Stomach (tissue), 9 donors: Measurements from ENCODE around the gene SRMS. TPM values are rescaled to one million over a fixed set of nuclear protein-coding genes. Genes with fewer than 3 reads are reported as not detected.

Experiments
- DNase-seq, 2 donors: peaks; one replicate each; pipeline versions ENCODE4 v3.0.0 to v3.0.0-alpha.2; 2013 to 2019
- H3K27ac ChIP-seq, 5 donors: fragments of 200-600 bp in 4 of 5; sonication (generic) in 4 of 5; one replicate each; pipeline ENCODE4 v1.5.1; 2013 to 2019; ENCODE audit warnings: mild to moderate bottlenecking in 1 of 5, moderate library complexity in 1 of 5
- H3K27me3 ChIP-seq, 3 donors: fragments of 200-600 bp; sonication (generic); one replicate each; pipeline ENCODE4 v1.5.1; 2017 to 2019; ENCODE audit warnings: mixed run types in 1 of 3
- H3K36me3 ChIP-seq, 4 donors: fragments of 200-600 bp; sonication (generic); 1 replicate in 3 of 4; 2 replicates in 1 of 4; pipeline ENCODE4 v1.5.1; 2016 to 2019
- H3K4me1 ChIP-seq, 4 donors: fragments of 200-600 bp; sonication (generic); one replicate each; pipeline ENCODE4 v1.5.1; 2016 to 2019
- H3K4me3 ChIP-seq, 4 donors: fragments of 200-600 bp; sonication (generic) in 3 of 4; one replicate each; pipeline ENCODE4 v1.5.1; 2016 to 2019; ENCODE audit warnings: mild to moderate bottlenecking in 1 of 4
- H3K9me3 ChIP-seq, 4 donors: fragments of 200-600 bp; sonication (generic); one replicate each; pipeline ENCODE4 v1.5.1; 2016 to 2019
- EP300 ChIP-seq: sonication (generic); formaldehyde crosslinking; IDR thresholded peaks from one replicate; pipeline ENCODE4 v1.6.1; 2017; ENCODE audit warnings: antibody characterized with exemption
- POLR2A ChIP-seq, 4 donors: fragments of 450-650 bp; IDR thresholded peaks; one replicate each; pipeline ENCODE4 v1.6.1; 2016; ENCODE audit warnings: antibody characterized with exemption in 4 of 4, control low read depth in 2 of 4, mild to moderate bottlenecking in 1 of 4, moderate library complexity in 1 of 4
- POLR2AphosphoS5 ChIP-seq, 3 donors: sonication (generic); formaldehyde crosslinking; IDR thresholded peaks; one replicate each; pipeline ENCODE4 v1.6.1; 2016; ENCODE audit warnings: antibody characterized with exemption in 3 of 3
- WGBS, 5 donors: extraction: QIAGEN DNeasy Blood & Tissue Kit in 3 of 5; methylation state at CpG; one replicate each; pipeline versions ENCODE4 v1.1.5 to v1.1.7; 2013 to 2018; 5-methylcytosine and 5-hydroxymethylcytosine counted together
- intact Hi-C: fragments of 100-400 bp; cut with DNase I; formaldehyde crosslinking; loops from one replicate; pipeline ENCODE4 v1.15.1; 2023; ENCODE audit warnings: low total_unique reads
- polyA plus RNA-seq, 3 donors: library from polyadenylated mRNA; stranded (reverse); fragments of 200-250 nt; gene quantifications; one replicate each; pipeline ENCODE4 v1.2.3, GENCODE V29; 2013
- total RNA-seq, 5 donors: library from RNA; depleted of rRNA; stranded (reverse); fragments of >200 nt; gene quantifications; one replicate each; pipeline versions ENCODE4 v1.1.0 to v1.2.3, GENCODE V29; 2014 to 2016
- TF ChIP-seq, protein P1 (sequence below), 7 experiments: fragments of 450-650 bp in 4 of 7; fragments of 200-600 bp in 3 of 7; sonication (generic) in 3 of 7; IDR thresholded peaks; one replicate each; pipeline ENCODE4 v1.5.1; 2016 to 2019; ENCODE audit warnings: antibody characterized with exemption in 7 of 7, control low read depth in 2 of 7, mild to moderate bottlenecking in 1 of 7
- donor health status: healthy with polysubstance abuse.
- donor health status: Bipolar disorder and iron deficiency.
- donor health status: healthy.

Gene SRMS
- total and polyA plus RNA-seq, 8 donors = 0.87 to 3.5 (median 2.1) TPM; not detected in 5

DNA sequence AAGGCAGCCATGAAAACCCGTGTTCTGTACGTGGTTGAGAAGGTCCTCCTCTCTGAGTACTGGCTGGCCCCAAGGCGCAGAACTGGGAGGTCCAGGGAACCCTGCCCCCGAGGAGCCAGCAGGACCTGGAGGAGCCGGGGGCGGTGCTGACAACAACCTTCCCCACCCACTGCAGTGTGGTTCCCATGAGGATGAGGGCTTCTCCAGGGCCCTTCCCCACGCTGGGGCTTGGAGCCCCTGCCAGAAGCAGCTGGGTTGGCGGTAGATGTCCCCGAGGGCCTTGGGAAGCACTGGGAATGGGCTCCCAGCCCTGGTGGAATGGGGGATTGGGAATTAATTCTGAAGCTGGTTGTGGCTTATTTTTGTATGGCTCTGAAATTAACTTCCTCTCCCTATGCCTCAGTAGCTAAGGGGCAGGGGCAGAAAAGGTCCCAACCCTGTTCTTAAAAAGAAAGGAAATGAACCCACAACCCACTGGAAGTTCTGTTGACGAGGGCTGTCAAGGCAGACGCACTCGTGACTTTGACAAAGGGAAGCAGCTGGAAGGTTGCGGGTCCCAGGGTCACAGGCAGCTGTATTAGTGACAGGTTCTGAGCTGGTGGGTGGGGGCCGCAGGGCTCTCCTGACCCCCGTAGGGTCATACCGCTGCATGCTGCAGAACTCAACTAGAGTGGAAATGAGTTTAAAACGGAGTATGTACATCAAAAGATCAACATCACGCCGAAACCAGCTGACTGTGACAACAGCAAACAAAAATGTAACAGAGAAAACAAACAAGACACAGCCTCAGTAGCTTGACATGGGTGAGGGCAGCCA is 40.4 kb upstream of the SRMS start:
- Histone ChIP-seq H3K9me3 (no peaks in the 10 kb centered on the region), H3K4me3 (no peak overlapping the region), H3K27ac (no peak overlapping the region), H3K4me1 (peaks cover 0 to 5% (median 0%) of the 10 kb centered on the region in 4 donors), H3K36me3 (peaks cover 31 to 63% (median 59%) of the 10 kb centered on the region in 4 donors), H3K27me3 (no peaks in the 10 kb centered on the region)
- TF ChIP-seq POLR2A (IDR thresholded peaks at IDR 0.05) = no peak
- TF ChIP-seq POLR2AphosphoS5 (IDR thresholded peaks at IDR 0.05) = no peak
- no peak for TF ChIP-seq EP300
- TF ChIP-seq, protein P1, sequence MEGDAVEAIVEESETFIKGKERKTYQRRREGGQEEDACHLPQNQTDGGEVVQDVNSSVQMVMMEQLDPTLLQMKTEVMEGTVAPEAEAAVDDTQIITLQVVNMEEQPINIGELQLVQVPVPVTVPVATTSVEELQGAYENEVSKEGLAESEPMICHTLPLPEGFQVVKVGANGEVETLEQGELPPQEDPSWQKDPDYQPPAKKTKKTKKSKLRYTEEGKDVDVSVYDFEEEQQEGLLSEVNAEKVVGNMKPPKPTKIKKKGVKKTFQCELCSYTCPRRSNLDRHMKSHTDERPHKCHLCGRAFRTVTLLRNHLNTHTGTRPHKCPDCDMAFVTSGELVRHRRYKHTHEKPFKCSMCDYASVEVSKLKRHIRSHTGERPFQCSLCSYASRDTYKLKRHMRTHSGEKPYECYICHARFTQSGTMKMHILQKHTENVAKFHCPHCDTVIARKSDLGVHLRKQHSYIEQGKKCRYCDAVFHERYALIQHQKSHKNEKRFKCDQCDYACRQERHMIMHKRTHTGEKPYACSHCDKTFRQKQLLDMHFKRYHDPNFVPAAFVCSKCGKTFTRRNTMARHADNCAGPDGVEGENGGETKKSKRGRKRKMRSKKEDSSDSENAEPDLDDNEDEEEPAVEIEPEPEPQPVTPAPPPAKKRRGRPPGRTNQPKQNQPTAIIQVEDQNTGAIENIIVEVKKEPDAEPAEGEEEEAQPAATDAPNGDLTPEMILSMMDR (IDR thresholded peaks at IDR 0.05) = no peak
- WGBS, 5 donors = 66 to 82% (median 69%) methylated on average over 16 to 19 of the region's 19 CpGs
- intact Hi-C loops = no loop called here
- peak in 1 of 2 donors; percentile 51 for DNase-seq

DNA sequence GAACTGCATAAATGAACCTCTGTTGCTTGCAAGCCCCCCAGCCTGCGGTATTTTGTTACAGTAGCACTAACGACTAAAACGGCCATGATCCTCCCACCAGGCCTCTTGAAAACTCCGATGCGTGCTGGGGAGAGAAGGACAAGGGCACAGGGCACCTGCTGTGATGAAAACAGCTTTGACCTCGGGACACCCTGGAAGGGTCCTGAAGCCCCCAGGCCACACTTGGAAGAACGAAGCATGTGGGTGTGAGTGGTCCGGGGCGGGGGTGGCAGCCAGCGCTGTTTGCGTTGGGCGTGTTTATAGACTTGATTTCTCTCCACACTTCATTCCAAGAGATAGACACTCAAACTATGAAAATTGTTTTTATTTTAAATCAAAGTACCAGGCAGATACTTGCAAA is 39.7 kb upstream of the SRMS start:
- H3K27ac ChIP-seq = no peak overlapping the region
- peaks cover 0 to 6% (median 0%) of the 10 kb centered on the region in 4 donors for H3K4me1 ChIP-seq
- peaks cover 24 to 55% (median 51%) of the 10 kb centered on the region in 4 donors for H3K36me3 ChIP-seq
- no peak overlapping the region for H3K4me3 ChIP-seq
- WGBS, 5 donors = 91 to 95% (median 91%) methylated on average over 12 of the region's 12 CpGs
- H3K9me3 ChIP-seq = no peaks in the 10 kb centered on the region
- no peak for DNase-seq
- no peaks in the 10 kb centered on the region for H3K27me3 ChIP-seq
- TF ChIP-seq POLR2A (IDR thresholded peaks at IDR 0.05) (no peak), POLR2AphosphoS5 (IDR thresholded peaks at IDR 0.05) (no peak), EP300 (no peak)
- TF ChIP-seq, protein P1 (IDR thresholded peaks at IDR 0.05) = no peak
- intact Hi-C loops = no loop called here

DNA sequence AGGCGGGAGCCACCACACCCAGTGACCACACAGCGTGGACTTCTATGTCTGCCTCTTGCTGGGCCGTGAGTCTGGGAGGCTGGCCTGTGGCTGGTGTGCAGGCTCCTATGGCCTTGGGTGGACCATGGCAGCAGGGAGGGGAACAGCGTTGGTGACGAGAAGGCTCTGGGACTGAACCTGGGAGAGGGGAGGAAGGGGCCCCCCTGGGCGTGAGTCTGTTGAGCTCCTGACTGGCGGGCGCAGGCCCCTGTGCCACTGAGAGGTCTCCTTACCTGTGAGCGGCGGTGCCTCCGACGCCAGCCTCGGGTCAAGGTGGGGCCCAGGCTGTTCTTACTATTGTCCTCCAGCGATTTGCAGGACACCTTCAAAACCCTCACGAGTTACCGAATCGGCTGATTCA is 39.2 kb upstream of the SRMS start:
- whole genome bisulfite sequencing, 5 donors = 86 to 94% (median 90%) methylated on average over 14 to 17 of the region's 17 CpGs
- peaks cover 0 to 6% (median 0%) of the 10 kb centered on the region in 4 donors for H3K4me1 ChIP-seq
- H3K27me3 ChIP-seq = no peaks in the 10 kb centered on the region
- TF ChIP-seq POLR2AphosphoS5 (IDR thresholded peaks at IDR 0.05) = no peak
- H3K9me3 ChIP-seq = no peaks in the 10 kb centered on the region
- intact Hi-C loops = no loop called here
- peaks cover 19 to 51% (median 47%) of the 10 kb centered on the region in 4 donors for H3K36me3 ChIP-seq
- no peak for DNase-seq
- no peak overlapping the region for H3K4me3 ChIP-seq
- H3K27ac ChIP-seq = no peak overlapping the region

DNA sequence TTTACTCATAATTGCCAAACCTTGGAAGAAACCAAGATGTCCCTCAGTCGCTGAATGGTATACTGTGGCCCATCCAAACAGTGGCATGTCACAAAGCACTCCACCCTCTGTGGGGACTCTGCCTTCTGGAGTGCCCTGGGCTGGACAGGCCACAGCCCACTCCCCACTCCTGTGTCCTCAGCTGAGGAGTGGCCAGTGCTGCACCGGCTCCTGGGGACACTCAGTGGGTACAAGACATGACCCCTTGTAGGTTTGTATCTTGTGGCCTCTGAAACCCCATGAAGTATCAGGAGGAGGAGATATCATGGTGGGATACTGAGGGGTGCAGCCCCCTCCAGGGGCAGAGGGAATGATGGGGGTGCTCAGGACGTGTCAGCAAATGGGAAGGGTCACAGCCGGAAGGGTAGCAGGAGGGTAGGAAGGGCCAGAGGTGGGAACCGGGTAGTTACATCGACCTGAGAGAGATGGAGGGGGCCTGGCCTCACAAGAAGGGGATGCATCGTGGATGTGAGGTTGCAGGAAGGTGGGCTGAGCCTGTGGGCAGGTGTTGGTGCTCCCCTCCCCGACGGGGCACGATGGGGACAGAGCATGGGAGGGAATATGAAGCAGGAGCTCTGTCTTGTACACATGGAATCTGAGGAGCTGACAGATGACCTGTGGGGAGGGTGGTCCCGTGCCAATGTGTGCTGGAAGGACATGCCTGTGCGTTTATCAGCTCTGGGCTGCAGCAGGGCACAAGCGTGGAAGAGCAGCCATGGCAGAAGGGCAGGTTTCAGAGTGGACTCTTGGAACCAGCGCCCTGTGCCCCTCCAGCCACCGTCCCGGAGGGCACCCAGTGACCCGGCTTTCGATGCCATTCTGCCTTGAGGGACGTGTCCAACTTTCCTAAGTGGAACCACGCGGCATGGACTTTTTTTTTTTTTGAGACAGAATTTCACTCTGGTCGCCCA is 38.3 kb upstream of the SRMS start:
- H3K36me3 ChIP-seq = peaks cover 13 to 42% (median 38%) of the 10 kb centered on the region in 4 donors
- H3K27ac ChIP-seq = no peak overlapping the region
- no peak for DNase-seq
- peaks cover 0 to 4% (median 0%) of the 10 kb centered on the region in 3 donors for H3K27me3 ChIP-seq
- intact Hi-C loops = no loop called here
- TF ChIP-seq EP300 (no peak), POLR2AphosphoS5 (IDR thresholded peaks at IDR 0.05) (no peak), POLR2A (IDR thresholded peaks at IDR 0.05) (no peak)
- TF ChIP-seq, protein P1 (IDR thresholded peaks at IDR 0.05) = no peak
- H3K4me3 ChIP-seq = no peak overlapping the region
- WGBS, 5 donors = 74 to 84% (median 82%) methylated on average over 22 of the region's 22 CpGs
- H3K4me1 ChIP-seq = peaks cover 0 to 6% (median 0%) of the 10 kb centered on the region in 4 donors
- H3K9me3 ChIP-seq = no peaks in the 10 kb centered on the region
